Testis (tissue), 3 donors: Measurements from ENCODE around the gene RABL3. TPM values are rescaled to one million over a fixed set of nuclear protein-coding genes. Genes with fewer than 3 reads are reported as not detected.

Experiments used
- DNase-seq: peaks from one replicate; pipeline ENCODE4 v3.0.0-alpha.2; 2019
- H3K27ac ChIP-seq, 2 donors: fragments of 200-600 bp; sonication (generic); one replicate each; pipeline ENCODE4 v1.5.1; 2019
- H3K27me3 ChIP-seq: fragments of 200-600 bp; sonication (generic); one replicate; pipeline ENCODE4 v1.5.1; 2019
- H3K36me3 ChIP-seq: fragments of 200-600 bp; sonication (generic); one replicate; pipeline ENCODE4 v1.5.1; 2017; ENCODE audit warnings: low read depth; ENCODE audit errors: missing control alignments
- H3K4me1 ChIP-seq: fragments of 200-600 bp; sonication (generic); one replicate; pipeline ENCODE4 v1.5.1; 2019
- H3K4me3 ChIP-seq, 2 donors: fragments of 200-600 bp; sonication (generic); one replicate each; pipeline ENCODE4 v1.5.1; 2017 to 2019
- H3K9me3 ChIP-seq: fragments of 200-600 bp; sonication (generic); one replicate; pipeline ENCODE4 v1.5.1; 2017
- POLR2A ChIP-seq: fragments of 450-650 bp; IDR thresholded peaks from one replicate; pipeline ENCODE4 v1.6.1; 2017; ENCODE audit warnings: antibody characterized with exemption, mild to moderate bottlenecking, moderate library complexity
- WGBS, 2 donors: methylation state at CpG; one replicate each; pipeline ENCODE4 v1.1.5; 2018; 5-methylcytosine and 5-hydroxymethylcytosine counted together
- intact Hi-C: fragments of 100-400 bp; cut with DNase I; formaldehyde crosslinking; loops from one replicate; pipeline ENCODE4 v1.15.1; 2023; ENCODE audit warnings: low total_unique reads
- polyA plus RNA-seq: library from polyadenylated mRNA; stranded (reverse); fragments of 350-450 nt; fragmentation: Illumina TruSeq; extraction: RNeasy Lipid Tissue Mini Kit (QIAGEN cat#74804); gene quantifications from one replicate; pipeline ENCODE4 v1.2.3, GENCODE V29; 2014; ENCODE audit warnings: low read depth, low replicate concordance; ENCODE audit not compliant: insufficient read depth
- total RNA-seq, 2 donors: library from RNA; depleted of rRNA; stranded (reverse); fragments of >200 nt; gene quantifications; one replicate each; pipeline ENCODE4 v1.2.3, GENCODE V29; 2016
- TF ChIP-seq, protein P1 (sequence below), 3 experiments: fragments of 450-650 bp in 2 of 3; fragments of 200-600 bp in 1 of 3; sonication (generic) in 1 of 3; IDR thresholded peaks; one replicate each; pipeline ENCODE4 v1.5.1; 2016 to 2019; ENCODE audit warnings: antibody characterized with exemption in 3 of 3, mild to moderate bottlenecking in 2 of 3, moderate library complexity in 1 of 3

RABL3 gene
- total and polyA plus RNA-seq, 3 donors from 2014 or later, result 11.1 to 19.6 (median 11.3) TPM

GRCh38 chr3:120652896-120653545 lies 89.3 kb downstream of the RABL3 start:
- no peaks in the 10 kb centered on the region for H3K27me3 ChIP-seq
- H3K4me1 ChIP-seq, result no peaks in the 10 kb centered on the region
- H3K27ac ChIP-seq, result no peak overlapping the region
- H3K4me3 ChIP-seq, result no peak overlapping the region
- H3K36me3 ChIP-seq, result no peaks in the 10 kb centered on the region
- H3K9me3 ChIP-seq, result no peaks in the 10 kb centered on the region
- 55 to 91% methylated on average over 2 to 5 of the region's 5 CpGs for WGBS, 2 donors
- TF ChIP-seq, protein P1, sequence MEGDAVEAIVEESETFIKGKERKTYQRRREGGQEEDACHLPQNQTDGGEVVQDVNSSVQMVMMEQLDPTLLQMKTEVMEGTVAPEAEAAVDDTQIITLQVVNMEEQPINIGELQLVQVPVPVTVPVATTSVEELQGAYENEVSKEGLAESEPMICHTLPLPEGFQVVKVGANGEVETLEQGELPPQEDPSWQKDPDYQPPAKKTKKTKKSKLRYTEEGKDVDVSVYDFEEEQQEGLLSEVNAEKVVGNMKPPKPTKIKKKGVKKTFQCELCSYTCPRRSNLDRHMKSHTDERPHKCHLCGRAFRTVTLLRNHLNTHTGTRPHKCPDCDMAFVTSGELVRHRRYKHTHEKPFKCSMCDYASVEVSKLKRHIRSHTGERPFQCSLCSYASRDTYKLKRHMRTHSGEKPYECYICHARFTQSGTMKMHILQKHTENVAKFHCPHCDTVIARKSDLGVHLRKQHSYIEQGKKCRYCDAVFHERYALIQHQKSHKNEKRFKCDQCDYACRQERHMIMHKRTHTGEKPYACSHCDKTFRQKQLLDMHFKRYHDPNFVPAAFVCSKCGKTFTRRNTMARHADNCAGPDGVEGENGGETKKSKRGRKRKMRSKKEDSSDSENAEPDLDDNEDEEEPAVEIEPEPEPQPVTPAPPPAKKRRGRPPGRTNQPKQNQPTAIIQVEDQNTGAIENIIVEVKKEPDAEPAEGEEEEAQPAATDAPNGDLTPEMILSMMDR (IDR thresholded peaks at IDR 0.05), result no peak
- no peak for TF ChIP-seq POLR2A
- no peak for DNase-seq
- intact Hi-C loops, result no loop called here

- WGBS, 2 donors, result 78 to 88% methylated on average over 3 of the region's 3 CpGs
- H3K4me1 ChIP-seq, result no peaks in the 10 kb centered on the region
- H3K27me3 ChIP-seq, result no peaks in the 10 kb centered on the region
- TF ChIP-seq, protein P1 (IDR thresholded peaks at IDR 0.05), result no peak
- no peak for TF ChIP-seq POLR2A
- intact Hi-C loops, result no loop called here
- H3K27ac ChIP-seq, result no peak overlapping the region
- no peak for DNase-seq
- no peaks in the 10 kb centered on the region for H3K9me3 ChIP-seq
- H3K4me3 ChIP-seq, result no peak overlapping the region
- H3K36me3 ChIP-seq, result no peaks in the 10 kb centered on the region
Observed at GRCh38 chr3:120652281-120652680, 90.0 kb downstream of the RABL3 start.

DNA sequence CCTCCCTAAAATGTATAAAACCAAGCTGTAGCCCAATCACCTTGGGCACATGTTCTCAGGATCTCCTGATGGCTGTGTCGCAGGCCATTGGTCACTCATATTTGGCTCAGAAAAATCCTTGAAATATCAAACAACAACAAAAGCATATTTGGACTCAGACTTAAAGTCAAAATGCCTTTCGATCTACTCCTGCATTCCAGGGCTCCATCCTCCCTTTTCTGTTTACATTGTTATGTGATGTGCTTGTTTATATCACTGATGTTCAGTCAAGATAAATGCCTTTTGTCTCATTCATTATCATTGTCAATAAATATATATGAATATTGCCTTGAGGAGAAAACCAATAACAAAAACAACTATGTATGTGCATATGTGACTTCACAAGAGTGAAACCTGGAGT lies 92.0 kb downstream of the RABL3 start:
- intact Hi-C loops, result no loop called here
- no peak overlapping the region for H3K27ac ChIP-seq
- DNase-seq, result no peak
- H3K36me3 ChIP-seq, result no peaks in the 10 kb centered on the region
- TF ChIP-seq POLR2A, result no peak
- TF ChIP-seq, protein P1 (IDR thresholded peaks at IDR 0.05), result no peak
- no peaks in the 10 kb centered on the region for H3K9me3 ChIP-seq
- H3K4me3 ChIP-seq, result no peak overlapping the region
- WGBS, 2 donors, result 83 to 87% methylated on average over 2 of the region's 2 CpGs
- no peaks in the 10 kb centered on the region for H3K4me1 ChIP-seq
- H3K27me3 ChIP-seq, result no peaks in the 10 kb centered on the region

GRCh38 chr3:120649830-120650233 lies 92.5 kb downstream of the RABL3 start:
- Histone ChIP-seq H3K4me1 (no peaks in the 10 kb centered on the region), H3K27ac (no peak overlapping the region), H3K27me3 (no peaks in the 10 kb centered on the region), H3K4me3 (no peak overlapping the region), H3K36me3 (no peaks in the 10 kb centered on the region), H3K9me3 (no peaks in the 10 kb centered on the region)
- 64% methylated on average over 3 of the region's 3 CpGs for WGBS, 2 donors
- DNase-seq, result no peak
- TF ChIP-seq, protein P1 (IDR thresholded peaks at IDR 0.05), result no peak
- no peak for TF ChIP-seq POLR2A
- intact Hi-C loops, result no loop called here

- no peak for DNase-seq
- Histone ChIP-seq H3K27ac (no peak overlapping the region), H3K4me1 (no peaks in the 10 kb centered on the region), H3K9me3 (no peaks in the 10 kb centered on the region), H3K36me3 (no peaks in the 10 kb centered on the region), H3K4me3 (no peak overlapping the region), H3K27me3 (no peaks in the 10 kb centered on the region)
- 87% methylated on average over 5 of the region's 5 CpGs for WGBS, 2 donors
- TF ChIP-seq POLR2A, result no peak
- TF ChIP-seq, protein P1 (IDR thresholded peaks at IDR 0.05), result no peak
- intact Hi-C loops, result no loop called here
Observed at GRCh38 chr3:120648290-120648689, 94.0 kb downstream of the RABL3 start.
